Endometrial microvascular endothelial cells (primary cell): ENCODE data around the gene SGCG. TPM values are rescaled to one million over a fixed set of nuclear protein-coding genes. Genes with fewer than 3 reads are reported as not detected.

Source experiments
- in situ Hi-C: cut with HindIII; loops from 2 replicates; pipeline ENCODE4 v1.10.0; 2017; ENCODE audit warnings: low sequenced_read_pairs, low pct_unique_long_range_greater_than_20kb; ENCODE audit errors: inconsistent ontology term
- total RNA-seq: library from RNA; depleted of rRNA; stranded (reverse); fragments of >200 nt; gene quantifications from one replicate; pipeline ENCODE4 v1.2.3, GENCODE V29; 2015; ENCODE audit errors: inconsistent ontology term

Gene SGCG
- total RNA-seq, 1 donor from 2014 or later: not detected

GRCh38 chr13:23367907-23368306 is 187.1 kb downstream of the SGCG start:
- in situ Hi-C loops: no loop called here

DNA sequence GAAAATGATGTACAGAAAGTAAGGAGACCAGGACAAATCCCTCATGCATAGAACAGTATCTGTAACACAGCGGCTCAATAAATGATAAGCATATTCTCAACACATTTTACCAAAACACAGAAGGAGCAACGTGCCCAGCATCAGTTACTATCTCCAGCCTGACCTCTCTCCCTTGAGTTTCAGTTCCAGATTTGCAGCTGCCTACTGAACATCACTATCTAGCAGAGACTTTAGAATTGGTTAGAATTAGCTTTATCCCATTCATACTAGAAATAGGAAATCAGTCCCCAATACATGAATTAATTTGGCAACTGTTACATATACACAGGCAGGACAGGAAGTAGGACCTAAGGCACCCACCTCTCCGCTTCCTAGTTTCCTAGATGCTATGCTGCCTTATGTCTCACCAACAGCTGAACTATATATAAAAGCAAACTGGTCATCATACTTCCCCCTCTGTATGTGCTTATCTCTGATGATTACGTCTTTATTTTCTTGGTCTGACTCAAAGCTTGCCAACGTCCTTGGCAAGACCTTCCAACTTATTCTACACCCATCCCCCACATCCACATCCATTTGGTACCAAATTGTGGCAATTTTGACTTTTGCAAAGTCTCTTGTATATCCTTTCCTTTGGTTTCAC is 191.6 kb downstream of the SGCG start:
- in situ Hi-C loops: no loop called here
